Measurements from ENCODE around the gene LYSMD2.

LYSMD2 gene

DNA sequence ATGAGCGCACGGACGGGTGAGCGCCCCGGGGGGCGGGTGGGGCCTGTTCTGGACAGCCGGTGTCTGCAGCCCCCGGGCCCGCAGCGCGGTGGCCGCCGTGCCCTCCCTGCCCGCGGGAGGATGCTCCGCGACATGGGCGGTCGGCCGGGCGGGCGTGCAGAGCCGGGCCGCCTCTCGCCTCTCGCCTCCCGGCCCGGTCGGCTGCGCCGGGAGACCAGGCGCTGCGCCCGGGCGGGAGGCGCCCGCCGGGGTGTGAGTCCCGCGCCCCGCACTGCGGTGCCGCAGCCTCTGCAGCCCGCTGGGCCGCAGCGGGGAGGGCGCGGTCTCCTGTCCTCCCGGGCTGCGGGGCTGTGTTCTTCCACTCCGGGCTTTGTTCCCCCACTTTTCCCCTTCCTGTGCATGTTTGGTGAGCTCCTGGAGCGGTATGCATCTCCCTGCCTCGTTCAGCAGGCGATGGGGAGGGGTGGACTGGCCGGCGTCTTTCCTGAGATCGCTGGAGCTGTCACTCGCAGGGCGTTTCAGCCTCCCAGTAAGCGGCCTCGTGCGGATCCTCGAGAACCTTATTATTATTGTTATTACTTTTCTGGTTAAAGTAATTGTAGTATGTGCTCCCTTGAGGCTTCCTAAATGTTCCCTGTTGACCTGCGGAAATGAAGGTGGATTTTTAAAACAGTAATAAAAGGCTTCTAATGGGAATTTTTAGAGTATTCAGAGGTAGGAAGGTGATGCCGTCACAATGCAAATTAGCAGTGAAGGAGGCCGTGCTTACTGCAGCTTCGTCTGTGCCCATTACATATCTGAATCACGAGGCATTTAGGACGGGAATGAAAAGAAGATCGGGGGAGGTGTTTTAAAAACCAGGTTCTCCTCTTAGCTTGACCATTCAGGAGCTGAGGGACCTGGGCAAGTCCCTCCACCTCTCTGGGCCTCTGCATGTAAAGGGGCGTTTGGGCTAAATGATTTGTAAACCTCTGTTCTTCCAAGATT, 14.5 kb upstream of the LYSMD2 start:
- DNase-seq (ENCODE audit: low read depth): peak; percentile 25

DNA sequence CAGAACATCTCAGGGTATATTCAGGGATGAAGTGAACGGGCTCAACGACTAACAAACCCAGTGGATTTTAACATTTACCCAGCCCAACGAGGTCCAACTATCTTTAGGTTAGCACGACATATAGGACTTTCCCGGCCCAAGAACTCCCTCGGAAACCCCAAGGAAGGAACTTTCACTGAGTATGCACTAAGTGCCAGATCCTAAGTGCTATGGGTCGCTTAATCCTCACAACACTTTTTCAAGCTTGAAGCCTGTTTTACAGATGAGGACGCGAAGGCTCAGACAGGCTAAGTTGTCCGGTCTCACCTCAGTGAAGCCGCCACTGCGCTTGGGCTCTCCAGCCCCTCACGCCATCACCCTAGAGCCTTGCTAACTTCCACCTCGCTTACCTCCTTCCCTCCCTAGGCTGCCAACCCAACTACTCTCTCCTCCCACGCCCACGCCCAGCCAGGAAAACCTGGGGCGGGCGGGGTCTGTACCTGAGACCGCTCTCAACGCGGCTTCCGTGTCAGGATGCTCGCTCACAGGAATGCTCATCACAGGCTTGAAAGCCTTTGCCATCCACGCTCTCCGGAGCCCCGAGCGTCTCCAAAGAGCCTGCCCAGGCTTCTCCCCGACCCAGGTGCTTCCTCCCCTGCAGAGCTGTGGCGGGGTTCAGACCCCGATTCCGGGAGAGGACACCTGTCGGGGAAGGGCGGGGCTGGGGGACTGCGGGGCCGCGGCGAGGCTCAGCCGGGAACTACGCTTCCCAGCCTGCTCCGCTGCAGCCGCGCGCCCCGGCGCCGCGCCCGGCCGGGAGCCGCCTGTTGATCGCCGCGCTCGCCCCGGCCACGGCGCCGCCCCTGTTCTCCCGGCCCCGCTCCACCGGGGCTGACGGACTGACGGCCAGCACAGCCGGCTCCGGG, 13.6 kb upstream of the LYSMD2 start, which contains the start of gene TMOD2:
TMOD2 (plus strand) TSS at position 806 of the 905 bp plus-strand sequence. CDS start 14,845 bp downstream, outside the sequence.
- DNase-seq (ENCODE audit: low read depth): peak; percentile 13

DNA sequence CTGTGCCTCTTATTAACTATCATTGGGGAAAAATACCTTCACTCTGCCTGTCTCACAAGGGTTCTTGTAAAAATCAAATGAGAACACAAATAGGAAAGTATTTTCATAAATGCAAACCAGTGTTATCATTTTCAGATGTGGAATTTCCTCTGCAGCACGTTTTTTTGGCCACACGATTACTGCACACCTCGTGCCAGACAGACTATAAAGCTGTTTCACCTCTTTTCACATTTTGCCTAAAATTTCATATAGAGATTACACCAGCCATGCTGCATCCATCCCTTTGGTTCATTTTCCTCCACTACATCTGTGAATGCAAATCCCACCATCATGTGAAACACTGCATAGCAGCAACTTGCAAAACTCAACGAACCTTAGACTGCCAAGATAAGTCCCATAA, 12.7 kb upstream of the LYSMD2 start:
- DNase-seq (ENCODE audit: low read depth): no peak

DNA sequence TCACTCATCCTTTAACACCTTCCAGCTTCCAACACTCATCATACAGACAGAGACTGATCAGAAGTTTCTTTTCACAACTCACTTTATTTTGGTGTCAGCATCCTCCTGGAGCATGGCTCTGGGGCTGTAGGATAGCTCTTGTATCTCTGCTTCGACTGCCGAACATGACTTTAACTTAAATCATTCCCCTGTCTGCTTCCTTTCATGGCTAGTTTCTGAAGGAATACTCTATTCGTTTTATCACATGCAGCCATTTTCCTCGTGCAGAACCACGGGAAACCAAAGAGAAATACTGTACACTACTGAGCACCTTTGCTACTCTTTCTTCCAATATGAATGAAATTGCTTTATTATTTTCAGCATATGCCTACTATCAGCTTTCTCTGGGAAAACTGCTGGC, 11.9 kb upstream of the LYSMD2 start:
- DNase-seq (ENCODE audit: low read depth): no peak

DNA sequence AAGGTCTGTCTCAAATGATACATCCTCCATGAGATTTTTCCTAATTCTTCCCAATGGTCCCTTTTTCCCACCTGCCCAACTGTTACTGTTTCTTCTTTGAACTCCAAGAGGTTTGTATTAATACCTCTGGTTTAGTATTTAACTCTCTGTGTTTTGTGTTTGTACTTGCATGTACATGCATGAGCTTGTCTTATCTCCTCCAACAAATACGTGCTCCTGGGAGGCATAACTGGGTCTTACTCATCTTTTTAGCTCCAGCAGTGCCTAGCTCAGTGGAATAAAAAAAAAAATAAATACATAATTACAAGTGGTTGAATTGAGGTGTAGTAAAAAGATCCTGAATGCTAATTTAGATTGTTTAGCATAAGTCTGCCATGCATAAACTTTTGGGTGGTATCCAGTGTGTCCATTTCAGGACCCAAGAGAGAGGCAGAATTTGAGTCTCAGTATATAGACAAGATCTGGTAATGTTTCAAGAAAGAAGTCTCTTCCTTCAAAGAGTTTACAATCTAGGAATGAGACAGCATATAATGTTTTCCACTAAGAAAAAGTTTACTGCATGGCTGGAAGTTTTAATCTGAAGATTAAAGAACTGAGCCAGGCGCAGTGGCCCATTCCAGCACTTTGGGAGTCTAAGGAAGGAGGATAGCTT, 1.7 kb upstream of the LYSMD2 start:
- no peak for DNase-seq (ENCODE audit: low read depth)

DNA sequence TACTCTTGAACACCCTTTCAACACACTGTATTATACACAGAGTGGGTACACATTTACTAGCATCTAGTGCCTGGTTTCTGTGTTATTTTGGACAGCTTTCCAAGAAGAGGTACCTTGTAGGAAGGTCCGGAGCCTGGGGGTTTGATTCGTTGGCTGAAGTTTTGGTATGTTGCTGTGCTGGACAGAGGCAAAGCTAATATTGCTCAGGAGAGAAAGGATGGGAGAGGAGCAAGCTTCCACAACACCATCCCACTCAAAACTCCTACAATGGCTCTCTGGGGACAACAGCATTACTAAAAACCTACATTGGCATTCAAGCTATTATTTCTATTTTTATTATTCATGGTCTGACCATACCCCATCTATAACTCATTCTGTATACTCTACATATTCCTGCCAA, 1.1 kb upstream of the LYSMD2 start:
- DNase-seq (ENCODE audit: low read depth): no peak

DNA sequence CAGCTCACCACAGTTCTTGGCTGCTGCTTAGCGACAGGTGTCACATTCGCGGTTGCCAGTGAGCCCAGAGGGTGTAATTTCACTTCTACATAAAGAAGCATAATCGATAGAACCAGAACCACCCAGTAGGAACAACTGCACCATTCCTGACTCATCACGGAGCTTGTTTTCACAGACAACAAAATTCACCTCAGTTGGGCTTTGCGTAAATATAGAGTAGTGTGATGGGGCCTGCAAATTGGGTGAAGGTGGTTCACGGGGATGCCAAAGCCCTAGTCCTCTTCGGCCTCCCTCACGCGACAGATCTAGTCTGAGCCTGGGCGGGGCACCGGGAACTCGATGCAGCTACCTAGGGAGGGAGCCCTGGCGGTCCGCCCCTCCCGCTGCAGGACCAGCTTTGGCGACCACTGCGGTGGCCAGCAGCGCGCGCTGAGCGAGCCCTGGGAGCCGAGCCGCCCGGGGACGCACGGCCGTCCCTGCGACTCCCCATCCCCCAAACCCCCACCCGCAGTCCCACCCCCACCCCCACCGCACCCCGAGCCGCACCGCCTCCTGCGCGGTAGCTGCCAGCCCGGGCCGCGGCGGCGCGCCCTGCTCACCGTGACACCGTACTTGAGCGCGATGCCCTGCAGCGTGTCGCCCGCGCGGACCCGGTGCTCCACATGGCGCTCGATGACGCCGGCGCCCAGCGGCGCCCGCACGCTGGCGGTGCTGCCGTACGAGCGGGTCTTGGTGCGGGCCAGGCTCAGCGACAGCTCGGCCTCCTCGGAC, 519 bp downstream of the LYSMD2 start:
- no peak for DNase-seq (ENCODE audit: low read depth)

DNA sequence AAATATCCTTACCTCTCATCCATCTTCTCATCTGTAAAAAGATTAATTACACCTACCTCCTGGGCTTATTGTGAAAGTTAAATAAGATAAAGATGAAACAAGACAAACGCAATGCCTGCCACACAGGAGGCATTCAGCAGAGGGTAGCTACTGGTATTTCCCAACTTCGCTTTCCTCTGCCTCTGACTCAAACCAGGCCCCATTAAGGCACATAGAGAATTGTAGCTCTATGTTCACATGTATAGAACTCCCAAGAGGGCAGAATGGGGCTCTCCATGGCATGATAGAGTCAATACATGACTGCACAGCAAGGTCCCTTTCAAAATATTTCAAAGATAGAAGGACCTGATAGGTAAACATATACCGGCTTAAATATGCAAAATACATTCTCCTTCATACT, 1.4 kb downstream of the LYSMD2 start:
- peak; percentile 87 for DNase-seq (ENCODE audit: low read depth)

DNA sequence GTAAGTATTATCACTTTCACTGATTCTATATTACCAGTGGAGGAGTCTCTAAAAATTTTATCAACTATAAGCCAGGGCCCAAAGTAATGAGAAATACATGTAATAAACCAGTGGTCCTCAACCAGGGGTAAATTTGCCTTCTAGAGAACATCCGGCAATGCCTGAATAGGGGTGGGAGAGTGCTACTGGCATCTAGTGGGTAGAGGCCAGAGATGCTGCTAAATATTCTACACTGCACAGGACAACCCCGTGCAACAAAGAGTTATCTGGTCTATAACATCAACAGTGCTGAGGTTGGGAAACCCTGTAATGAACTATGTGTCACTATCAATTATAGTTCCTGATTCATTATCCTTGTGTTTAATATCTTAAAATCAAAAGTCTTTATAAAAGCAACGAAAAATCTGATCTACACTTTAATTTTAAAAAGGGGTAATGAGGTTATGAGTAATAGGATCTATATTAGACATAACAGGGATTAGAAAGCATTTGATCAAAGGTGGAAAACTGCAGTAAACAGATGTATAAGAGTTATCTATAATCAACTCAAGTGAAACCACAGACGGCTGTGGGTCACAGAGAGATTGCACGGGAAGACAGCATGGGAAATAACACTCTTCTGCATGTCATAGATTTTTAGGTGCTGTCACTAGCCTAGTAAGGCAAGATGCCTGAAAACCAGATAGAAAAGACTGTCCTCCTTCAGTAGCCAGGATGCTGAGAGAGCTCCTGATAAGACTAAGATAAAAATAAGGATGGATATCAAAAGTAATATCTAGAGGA, 2.0 kb downstream of the LYSMD2 start:
- no peak for DNase-seq (ENCODE audit: low read depth)

DNA sequence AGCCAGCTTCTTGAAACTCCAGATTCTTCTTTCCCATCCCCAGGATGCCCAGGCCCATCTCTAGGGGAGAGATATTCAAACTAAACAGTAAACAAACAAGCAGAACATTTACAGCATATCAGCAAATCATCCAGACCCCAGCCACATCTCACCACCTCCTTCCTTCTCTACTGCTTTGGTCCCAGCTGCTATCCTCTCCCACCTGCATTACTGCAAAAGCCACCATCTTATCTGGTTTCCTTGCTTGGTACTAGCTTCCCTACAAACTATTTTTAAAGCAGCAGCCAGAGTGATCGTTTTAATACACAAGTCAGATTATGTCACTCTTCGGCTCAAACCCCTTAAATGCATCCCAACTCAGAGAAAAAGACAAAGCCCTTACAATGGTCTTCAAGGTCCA, 4.8 kb downstream of the LYSMD2 start:
- no peak for DNase-seq (ENCODE audit: low read depth)

DNA sequence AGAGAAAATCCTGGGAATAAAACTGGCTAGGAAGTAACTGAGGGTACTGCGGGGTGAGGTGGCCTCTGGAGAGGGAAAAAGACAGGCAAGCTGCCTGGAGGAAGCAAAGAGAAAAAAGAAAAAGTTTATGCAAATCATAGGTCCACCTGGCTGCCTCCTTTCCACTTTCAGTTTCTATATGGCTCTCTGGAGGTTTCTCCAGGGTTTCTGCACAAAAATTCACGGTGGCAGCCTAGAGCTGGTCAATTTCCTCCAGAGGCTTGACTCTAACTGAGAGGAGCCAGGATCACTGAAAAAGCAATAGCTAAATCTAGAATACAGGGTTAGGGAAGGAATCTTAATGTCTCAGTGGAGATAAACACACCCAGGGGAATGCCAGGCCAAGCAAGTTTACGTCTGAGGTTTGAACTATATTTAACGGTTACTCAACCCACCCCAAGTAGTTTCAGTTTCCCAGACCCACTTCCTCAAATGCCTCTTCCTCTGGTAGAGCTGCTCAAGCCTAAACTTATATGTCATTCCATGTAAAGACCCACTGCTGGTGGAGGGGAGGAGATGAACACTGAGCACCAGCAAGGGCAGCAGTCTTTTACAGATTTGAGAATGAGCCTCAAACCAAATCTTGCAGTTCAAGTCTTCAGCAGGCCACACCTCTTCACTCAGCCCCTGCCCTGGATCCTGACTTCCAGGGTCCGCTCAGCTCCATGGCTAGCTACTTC, 5.7 kb downstream of the LYSMD2 start:
- DNase-seq (ENCODE audit: low read depth): peak; percentile 83

DNA sequence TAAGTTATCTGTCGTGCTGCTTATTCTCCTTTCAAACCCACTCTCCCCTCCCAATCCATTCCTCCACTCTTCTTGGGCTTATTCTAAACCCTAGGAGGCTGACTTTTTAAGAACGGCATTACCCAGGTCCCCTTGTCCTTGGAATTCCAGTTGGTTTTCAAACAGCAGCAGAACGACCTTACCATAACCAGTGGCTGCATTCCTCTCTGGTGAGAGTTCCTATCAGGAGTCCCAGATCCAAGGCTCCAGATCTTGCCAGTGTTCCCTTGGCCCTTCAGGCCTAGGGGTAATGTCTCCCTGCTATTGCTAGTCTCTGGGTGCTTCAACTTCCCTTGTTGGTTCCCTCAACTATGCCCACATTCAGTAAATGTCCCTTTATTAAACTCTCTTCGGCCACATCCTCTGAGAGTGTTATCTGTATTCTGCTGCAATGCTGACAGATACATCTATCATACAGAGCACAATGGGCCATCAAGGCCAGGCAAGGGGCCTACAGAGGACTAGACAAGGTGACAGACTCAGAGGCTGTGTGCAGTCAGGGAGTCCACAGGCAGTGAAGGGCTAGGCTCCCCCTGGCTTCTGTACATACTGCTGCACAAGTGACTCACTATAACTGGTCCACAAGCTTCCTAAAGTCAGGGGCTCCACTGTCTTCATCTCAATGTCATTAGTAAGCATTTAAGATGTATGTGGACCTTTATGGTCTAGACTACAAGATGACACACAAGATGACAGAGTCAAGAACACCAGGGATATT, 10.1 kb downstream of the LYSMD2 start:
- DNase-seq (ENCODE audit: low read depth): peak; percentile 56

DNA sequence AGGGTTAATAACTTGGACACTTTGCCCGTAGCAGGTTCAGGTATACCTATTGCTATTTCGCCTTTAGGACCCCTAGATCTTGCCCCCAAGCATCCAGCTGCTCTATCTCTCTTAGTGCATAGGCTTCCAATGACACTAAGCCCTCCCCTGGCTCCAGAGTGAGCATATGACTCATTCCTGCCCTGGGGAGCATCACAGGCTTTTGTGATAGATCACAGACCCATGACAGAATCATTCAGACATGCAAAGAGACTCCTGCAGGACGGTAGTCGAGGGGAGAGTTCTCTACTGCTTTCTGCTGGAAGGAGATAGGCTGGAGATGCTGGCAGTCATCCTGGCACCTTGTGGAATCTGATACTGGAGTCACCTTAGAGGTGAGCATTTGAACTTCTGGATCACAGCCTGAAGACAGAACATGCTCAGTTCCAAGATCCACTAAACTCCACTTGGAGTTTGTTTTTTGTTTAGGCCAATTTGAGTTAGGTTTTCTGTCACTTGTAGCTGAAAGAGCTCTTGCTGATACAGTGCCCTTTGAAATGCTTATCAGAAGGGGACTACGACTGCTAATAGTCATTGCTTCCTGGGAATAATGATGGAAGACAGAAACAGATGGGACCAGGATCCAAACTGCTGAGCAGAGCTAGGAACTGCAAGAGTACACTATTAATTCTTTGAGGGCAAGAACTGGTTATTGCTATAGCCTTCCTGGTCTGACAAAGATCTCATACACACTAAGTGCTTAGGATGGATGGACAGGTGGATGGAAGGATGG, 11.0 kb downstream of the LYSMD2 start:
- DNase-seq (ENCODE audit: low read depth): peak; percentile 93

DNA sequence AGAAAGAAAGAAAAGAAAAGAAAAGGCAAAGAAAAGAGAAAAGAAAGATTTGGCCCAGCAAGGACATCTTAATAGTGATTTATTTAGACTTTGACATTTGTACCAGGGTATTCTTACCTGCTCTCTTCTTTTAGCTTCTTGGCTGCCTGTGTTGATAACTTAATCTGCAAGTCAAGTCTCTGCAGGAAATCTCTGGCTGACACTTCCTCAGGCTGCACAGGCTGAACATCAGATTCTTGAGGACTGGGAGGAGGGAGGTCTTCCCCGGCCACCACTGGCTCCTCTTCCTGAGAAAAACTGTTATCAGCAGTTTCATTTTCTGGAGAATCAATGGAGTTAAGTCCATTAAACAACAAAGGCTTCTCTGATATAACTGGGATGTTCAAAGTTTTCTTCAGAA, 12.8 kb downstream of the LYSMD2 start:
- DNase-seq (ENCODE audit: low read depth): no peak

DNA sequence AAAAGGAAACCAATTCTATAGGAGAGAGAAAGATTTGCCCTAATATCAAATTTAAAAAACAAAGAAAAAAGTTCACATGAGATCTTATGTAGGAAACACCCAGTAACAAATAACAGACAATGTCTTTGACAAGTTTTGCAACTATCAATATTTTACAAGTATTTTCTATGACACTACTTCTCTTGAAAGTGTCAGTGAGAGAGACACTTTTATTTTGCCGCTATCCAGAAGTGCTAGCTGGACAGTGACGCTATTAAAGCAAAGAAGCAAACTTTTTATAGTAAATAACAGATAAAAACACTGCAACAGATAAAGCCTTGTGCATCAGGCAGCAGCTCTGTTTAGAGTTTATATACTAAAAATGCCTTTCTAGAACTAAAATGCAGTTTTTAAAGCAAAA, 13.3 kb downstream of the LYSMD2 start:
- no peak for DNase-seq (ENCODE audit: low read depth)

DNA sequence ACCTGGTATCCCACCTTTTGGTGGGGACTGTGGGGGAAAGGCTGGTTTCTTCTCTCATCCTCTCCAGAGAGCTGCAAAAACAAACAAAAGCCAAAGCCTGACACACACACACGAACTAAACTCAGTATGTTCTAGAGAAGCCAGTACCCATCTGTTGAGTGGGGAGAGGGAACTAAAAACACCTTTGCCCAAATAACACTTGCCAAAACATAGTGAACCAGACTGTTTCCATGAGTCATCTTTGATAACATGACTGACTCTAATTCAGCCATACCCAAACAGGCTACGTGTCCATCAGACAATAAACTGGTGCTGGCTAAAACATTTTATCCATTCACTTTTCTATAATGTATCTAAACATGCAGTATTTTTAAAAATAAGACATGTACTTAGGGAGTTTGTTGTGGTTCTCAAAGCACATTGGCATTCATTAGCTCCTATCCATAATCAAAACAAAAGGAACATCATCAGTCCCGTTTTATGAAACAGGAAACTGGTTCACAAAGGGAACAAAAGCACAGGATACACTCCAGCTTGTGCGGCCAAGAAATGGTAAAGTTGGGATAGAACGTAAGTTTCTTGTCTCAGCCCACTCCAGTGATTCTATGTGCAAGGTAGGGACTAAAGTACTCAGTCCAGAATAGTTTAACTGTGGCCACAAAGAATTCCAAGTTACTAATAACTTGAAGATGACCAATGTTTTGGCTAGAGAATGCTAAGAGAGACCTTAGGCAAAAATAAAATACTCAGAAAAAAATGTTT, 16.1 kb downstream of the LYSMD2 start:
- DNase-seq (ENCODE audit: low read depth): no peak

DNA sequence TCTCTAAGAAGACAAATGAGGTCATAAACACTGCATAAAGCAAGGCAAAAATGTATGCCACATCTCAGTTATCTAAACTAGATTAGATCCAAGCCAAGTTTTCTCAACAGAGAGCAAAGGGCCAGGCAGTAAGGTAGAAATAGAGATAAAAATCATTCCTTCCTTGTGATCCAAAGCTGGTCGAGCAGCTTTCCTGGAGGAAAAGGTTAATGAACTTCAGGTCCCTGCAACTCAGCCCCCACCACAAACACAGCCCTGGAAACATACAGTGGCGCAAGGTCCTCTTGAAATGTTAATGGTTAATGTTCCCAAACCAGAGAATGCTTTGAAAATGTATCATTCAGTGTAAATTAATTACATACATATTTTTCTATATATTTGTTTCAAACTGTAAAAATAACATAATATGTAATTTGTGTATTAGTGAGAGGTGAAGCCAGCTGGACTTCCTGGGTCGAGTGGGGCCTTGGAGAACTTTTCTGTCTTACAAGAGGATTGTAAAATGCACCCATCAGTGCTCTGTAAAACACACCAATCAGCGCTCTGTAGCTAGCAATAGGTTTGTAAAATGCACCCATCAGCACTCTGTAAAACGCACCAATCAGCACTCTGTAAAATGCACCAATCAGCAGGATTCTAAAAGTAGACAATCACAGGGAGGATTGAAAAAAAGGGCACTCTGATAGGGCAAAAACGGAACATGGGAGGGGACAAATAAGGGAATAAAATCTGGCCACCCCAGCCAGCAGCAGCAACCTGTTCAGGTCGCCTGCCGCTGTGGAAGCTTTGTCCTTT, 17.1 kb downstream of the LYSMD2 start:
- no peak for DNase-seq (ENCODE audit: low read depth)
